Activated T-cell treated with anti-CD3 and anti-CD28 coated beads, Interleukin-2, amount 50 U/mL, for 48 hours (primary cell): Measurements from ENCODE around the gene TYW1.
A peak's percentile ranks its signal among the peaks of the same experiment; 100 is the strongest.
"Not testable (repeated sequence)": the region's sequence is repeated elsewhere in the genome, so short reads cannot be mapped to it uniquely, and the experiment has no call there.

Experiments
- DNase-seq, 2 experiments: peaks; one replicate each; pipeline ENCODE4 v3.0.0-alpha.2; 2020

TYW1 gene

DNA sequence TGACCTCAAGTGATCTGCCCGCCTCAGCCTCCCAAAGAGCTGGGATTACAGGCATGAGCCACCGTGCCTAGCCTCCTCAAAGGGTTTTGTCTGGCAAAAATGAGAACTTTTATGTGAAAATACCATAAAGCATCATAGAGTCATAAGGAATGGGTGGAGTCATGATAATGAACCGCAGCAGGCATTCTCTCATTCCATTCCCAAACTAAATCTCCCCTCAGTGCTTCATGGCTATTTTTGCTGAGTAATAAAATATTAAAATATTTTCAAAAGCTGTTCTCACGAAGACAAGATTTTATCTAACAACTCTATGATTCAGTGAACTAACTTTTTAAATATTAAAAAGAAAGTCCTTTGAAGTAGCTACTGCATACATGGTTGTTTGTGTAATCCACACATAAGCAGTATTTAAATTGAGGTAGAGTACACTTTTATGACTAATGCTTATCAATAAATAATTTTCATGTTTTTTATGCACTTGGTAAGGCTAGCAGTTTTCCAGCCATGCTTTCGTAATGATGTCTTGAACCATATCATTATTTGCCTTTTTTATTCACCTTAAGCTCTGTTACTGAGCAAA is 195.6 kb downstream of the TYW1 start:
- DNase-seq: not testable (repeated sequence)

DNA sequence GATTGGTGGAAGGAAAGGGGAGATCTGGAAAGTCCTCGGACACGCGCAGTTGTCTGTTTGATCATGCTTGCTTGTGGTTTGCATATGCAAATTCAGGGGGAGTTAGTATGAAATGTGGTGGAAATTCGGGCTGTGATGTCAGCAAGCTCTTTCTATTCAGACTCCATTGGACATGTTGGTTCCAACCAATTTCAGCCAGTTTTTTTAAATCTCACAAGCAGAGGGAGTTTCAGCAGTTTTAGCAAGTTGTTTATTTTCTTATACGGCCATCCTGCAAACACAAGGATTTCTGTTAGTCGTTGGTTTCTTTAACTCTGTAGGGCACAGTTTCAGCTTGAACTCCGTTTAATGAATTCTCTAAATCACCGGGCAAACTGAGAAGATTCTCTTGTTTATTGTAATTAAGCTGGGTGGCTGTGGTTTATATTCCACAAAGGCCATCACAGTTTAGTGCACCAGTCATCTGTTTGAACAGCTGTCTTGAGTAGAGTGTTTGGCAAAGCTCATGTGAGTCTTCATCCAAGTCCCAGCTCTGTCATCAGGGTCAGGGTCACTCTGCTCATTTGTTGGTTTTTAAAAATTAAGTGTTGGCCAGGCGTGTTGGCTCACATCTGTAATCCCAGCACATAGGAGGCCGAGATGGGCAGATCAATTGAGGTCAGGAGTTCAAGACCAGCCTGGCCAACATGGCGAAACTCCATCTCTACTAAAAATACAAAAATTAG is 196.4 kb downstream of the TYW1 start:
- not testable (repeated sequence) for DNase-seq

DNA sequence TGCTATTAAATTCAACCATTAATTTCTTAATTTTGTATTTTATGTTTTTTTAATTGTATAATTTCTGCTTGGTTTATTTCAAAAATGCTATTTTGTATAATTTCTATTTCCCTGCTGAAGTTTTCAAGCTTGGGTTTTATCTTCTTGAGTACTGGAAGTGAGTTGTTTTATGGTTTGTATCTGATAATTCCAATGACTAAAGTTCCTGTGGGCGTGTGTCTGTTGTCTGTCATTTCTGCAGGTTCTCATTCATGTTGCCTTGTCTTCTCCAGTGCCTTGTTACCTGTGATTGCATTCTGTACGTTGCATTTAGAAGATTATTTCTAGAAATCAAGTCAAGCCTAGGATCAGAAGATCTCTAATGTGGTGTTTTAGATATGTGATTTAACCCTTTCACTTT is 199.5 kb downstream of the TYW1 start:
- not testable (repeated sequence) for DNase-seq

DNA sequence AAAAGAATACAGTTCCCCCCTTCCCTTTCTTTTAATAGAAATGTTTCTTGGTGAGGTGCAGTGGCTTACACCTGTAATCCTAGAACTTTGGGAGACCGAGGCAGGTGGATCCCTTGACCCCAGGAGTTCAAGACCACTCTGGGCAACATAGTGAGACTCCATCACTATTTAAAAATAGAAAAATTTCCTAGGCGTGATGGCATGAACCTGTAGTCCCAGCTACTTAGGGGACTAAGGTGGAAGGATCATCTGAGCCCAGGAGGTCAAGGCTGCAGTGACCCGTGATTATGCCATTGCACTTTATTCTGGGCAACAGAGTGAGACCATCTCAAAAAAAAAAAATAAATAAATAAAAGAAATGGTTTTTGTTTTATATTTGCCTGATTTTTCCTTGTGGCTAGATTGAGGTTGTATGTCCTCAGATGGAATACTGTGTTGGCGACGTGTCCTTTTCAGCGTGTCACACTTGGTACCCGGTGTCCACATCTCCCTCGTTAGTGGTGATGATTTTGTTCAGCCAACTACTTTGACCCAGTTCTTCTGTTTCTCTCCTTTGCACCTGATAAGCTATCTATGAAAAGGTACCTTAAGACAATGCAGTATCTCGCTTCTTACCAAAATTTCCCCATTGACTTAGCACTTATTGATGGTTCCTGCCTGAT is 202.4 kb downstream of the TYW1 start:
- DNase-seq: not testable (repeated sequence)

DNA sequence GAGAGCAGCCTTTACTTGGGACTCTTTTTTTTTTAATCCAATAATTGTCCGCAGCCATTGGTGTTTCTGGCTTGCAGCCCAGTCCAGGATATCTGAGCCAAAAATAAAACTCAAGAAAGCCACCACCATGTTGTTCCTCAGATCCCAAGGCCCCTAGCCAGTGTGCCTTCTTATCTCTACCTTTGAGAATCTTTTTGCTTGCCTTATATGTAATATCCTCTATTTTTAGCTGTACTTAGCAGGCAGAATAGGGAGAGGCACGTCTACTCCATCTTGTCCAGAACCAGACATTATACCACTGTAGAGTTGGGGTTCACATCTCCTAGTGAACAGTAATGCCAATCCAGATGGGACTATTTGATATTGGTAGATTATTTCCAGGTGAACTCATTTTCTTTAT is 209.1 kb downstream of the TYW1 start:
- DNase-seq: not testable (repeated sequence)

DNA sequence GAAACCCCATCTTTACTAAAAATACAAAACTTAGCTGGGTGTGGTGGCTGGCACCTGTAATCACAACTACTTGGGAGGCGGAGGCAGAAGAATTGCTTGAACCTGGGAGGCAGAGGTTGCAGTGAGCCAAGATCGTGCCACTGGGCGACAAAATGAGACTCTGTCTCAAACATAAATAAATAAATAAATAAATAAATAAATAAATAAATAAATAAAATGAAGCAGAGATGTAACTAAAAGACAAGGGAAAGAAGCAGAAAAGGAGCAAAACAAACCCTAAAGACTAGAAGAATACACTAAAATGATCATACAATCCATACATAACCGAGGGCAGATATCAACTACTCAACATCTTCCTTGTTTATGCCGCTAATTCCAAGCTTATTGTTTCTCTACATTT is 209.8 kb downstream of the TYW1 start:
- DNase-seq: no peak

DNA sequence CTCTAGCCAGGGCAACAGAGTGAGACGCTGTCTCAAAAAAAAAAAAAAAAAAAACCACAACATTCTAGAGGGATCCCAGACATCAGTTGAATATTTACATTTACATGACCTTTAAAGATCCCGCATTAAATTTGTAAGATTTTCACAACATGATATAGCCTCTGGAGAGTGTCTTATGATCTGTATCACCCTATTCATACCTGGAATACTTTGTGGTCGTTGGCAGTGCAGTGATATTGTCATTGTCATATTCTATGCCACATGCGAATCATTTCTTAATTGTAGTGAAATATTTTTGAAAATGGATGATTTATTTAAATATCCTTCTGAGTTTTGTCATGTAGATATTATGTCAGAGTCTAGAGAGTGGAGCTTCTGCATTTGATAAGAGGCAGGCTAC is 212.0 kb downstream of the TYW1 start:
- not testable (repeated sequence) for DNase-seq

DNA sequence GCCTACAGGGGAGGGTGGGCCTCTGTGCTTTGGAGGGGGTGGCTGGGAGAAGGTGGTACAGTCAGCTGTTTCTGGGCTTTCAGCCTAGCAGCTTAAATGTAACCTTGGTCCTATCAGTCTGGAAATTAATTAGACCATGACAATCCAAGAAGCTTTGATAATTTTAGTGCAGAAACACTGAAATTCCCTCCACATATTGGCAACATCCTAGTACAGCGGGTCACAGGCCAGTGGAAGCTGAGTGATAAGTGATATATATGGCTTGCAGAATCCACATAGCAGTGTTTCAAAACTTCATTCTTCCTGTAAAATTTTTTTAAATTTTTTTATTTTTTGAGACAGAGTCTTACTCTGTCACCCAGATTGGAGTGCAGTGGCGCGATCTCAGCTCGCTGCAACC is 212.6 kb downstream of the TYW1 start:
- DNase-seq: no peak

DNA sequence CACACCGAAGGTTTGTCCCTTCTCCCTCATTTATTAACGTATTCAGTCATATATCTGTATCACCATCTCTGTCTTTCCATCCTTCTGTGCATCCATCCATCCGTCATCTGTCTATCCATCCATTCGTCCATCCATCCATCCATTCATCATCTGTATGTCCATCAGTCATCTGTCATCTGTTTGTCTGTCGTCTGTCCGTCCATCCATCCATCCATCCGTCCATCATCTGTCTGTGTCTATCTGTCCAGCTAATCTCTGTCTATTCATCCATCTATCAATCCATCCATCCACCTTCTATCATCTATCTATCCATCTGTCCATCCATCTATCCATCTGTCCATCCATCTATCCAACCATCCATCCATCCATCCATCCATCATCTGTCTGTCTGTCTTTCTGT is 213.9 kb downstream of the TYW1 start:
- DNase-seq: no peak

DNA sequence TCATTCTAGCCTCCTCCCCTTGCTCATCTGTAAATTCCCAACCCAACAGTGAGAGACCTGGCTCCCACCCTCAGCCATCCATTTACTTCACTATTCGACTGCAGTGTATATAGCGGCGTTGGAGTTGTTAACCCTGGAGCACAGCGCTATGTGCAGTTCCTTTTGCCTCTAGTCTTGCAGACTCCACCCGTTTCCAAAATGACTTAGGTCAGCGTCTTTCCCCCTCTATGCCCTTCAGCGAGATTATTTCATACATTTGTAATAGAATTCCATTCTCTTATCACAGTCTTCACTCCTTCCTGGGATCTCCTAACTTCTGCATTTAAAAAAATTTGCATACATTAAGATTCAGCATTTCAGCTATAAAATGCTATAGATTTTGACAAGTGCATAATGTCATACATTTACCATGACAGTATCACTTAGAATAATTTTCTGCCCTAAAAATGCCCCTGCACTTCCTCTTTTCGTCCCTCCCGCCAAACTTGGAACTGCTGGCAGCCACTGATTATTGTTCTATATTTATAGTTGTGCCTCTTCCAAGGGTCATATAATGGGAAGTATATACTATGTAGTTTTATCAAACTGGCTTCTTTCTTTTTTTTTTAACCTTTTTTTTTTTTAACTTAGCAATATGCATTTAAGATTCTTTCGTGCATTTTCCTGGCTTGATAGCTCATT is 215.2 kb downstream of the TYW1 start:
- DNase-seq: not testable (repeated sequence)

DNA sequence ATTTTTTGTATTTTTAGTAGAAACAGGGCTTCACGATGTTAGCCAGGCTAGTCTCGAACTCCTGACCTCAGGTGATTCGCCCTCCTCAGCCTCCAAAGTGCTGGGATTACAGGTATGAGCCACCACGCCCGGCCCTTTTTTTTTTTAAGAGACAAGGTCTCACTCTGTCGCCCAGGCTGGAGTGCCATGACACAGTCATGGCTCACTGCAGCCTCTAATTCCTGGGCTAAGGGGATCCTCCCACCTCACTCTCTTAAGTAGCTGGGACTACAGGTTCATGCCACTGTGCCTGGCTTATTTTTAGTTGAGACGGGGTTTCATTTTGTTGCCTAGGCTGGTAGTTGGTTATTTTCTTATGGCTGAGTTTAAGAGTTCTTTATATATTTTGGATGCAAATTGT is 216.4 kb downstream of the TYW1 start:
- DNase-seq: not testable (repeated sequence)

DNA sequence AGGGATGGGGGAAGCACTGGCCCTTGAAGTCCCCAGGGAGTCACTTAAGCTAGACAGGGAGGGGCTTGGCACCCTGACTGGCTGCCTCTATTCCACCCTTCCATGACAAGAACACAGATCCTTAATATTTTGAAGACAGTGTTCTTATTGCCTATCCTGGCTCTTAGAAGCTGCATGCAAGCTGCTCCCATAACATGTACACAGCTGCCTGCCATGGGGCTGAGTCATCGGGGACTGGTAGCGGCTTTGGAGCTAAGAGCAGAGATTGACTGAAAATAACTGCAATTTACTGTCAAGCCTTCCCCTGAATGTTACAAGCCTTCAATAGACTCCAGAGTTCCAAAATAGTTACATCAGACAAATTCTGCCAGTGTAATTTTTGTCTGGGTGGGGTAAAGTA is 226.9 kb downstream of the TYW1 start:
- DNase-seq: not testable (repeated sequence)

DNA sequence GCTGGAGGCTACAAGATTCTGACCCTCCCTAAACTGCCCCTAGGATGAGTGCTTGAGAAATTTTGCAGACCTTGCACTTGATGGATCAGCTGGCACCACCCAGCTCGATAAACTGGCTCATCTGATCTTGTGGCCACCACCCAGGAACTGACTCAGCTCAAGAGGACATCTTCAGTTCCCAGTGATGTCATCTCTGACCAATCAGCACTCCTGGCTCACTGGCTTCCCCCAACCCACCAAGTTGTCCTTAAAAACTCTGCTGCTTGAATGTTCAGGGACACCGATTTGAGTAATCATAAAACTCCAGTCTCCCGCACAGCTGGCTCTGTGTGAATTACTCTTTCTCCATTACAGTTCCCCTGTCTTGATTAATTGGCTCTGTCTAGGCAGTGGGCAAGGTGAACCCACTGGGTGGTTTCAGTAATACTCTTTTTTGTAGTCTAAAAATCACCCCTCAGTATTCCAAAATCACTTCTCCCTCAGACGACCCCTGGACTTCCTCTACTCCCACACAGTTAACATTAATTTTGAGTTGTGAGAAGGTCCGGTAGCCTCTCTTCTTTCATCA is 229.8 kb downstream of the TYW1 start:
- DNase-seq: peak; percentile 27 to 28

DNA sequence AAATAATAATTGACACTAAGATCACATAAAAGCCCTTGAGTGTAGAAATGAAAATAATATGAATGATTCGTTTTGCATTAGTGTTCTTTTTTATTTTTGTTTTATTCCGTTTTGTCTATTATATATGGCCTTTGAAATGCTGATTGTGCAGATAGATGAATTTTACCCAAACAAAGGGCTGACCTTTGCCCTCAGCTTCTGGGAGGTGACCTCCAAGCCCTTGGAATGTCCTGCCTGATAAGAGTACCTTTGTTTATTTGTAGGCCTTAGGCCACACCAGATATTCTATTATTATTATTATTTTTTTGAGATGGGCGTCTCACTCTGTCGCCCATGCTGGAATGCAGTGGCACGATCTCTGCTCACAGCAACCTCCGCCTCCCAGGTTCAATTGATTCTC is 230.3 kb downstream of the TYW1 start:
- not testable (repeated sequence) for DNase-seq

DNA sequence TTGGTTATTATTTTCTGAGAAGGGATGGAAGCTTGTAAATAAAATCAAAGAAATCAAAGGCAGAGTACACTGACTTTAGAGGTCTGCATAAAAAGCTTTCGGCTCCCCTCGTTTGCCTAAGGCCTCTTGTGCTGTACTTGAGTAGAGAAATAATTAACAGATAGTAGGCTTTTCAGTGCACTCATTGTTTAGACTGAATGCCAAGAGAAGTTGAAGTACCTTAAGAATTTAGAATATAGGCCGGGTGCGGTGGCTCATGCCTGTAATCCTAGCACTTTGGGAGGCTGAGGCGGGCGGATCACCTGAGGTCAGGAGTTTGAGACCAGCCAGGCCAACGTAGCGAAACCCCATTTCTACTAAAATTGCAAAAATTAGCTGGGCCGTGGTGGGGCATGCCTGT is 232.4 kb downstream of the TYW1 start:
- not testable (repeated sequence) for DNase-seq

DNA sequence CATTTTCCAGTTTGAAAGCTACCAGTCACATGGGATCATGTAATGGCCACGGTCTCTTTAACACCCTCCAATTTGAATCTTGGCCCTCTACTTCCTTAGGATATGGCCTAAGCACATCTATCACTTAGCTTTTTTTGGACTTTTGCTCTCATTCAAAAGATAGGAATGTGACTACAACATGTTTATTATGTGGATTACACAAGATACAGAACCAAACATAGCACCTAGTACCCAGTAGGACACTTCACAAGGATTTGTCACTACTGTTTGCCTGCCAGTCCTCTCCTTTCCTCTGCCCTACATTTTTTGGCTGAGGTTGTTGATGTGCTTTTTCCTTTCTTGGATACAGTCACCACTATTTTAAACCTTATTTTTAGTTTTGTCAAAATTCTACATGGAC is 233.4 kb downstream of the TYW1 start:
- not testable (repeated sequence) for DNase-seq

DNA sequence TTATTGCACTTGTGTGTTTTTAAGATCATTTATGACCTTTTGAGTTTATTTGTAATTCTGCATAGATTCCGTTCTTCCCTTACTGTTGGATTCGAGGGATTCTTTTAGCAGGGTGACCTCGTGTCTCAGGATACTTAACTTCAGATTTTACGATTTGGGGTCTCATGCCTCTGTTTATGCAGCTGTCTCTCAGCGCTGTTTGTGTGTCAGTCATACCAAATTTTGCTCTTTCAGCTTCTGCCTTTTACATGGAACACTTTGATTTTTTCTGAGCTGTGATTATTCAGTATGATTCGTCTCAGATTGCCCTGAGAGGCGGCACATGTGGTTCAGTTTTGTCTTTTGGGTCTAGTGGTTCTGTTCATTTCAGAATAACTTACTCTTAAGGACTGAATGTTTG is 236.9 kb downstream of the TYW1 start:
- not testable (repeated sequence) for DNase-seq

DNA sequence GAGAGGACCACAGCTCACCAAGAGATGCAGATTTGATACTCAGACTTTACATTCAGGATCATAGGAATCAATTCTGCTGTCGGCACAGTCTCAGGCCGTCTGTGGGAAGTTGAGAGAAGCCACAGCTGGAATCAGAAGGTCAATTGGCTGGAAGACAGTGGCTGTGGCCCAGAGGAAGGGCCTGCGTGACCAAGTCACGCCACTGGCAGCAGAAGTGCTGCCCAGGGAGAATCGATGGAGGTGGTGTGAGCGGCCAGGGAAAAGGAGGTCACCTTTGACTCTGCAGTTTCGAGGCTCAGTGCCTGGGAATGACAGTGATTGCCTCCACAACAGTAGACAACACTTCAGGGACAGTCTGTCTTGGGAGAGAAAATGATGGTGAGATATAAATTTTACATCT is 239.6 kb downstream of the TYW1 start:
- DNase-seq: not testable (repeated sequence)

DNA sequence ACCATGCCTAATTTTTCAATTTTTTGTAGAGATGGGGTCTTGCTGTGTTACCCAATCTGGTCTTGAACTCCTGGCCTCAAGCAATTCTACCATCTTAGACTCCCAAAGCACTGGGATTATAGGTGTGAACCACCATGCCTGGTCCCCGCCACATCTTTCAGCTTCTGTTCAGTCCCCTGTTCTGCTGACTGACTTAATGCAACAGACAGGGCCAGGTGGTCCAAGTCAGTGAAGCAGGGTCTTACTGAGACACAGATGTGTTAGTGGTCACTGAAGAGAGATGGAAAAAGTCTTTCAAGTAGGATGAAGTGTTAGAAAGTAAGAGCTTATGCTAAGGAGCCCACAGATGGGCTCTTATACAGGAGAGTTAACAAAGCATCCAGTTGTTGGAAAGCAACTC is 246.2 kb downstream of the TYW1 start:
- not testable (repeated sequence) for DNase-seq

DNA sequence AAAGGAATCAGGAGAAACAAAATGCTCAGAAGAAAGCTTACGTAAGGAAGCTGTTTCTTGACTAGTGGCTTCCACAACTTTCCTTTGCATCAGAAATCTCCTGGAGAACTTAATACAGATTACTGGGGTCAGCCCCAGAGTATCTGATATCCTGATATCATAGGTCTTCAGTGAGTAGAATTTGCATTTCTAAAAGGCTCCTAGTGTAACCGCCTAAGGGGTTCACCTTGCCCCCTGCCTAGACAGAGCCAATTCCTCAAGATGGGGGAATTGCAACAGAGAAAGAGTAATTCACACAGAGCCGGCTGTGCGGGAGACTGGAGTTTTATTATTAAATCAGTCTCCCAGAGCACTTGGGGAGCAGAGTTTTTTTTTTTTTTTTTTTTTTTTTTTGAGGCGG is 251.7 kb downstream of the TYW1 start:
- not testable (repeated sequence) for DNase-seq

DNA sequence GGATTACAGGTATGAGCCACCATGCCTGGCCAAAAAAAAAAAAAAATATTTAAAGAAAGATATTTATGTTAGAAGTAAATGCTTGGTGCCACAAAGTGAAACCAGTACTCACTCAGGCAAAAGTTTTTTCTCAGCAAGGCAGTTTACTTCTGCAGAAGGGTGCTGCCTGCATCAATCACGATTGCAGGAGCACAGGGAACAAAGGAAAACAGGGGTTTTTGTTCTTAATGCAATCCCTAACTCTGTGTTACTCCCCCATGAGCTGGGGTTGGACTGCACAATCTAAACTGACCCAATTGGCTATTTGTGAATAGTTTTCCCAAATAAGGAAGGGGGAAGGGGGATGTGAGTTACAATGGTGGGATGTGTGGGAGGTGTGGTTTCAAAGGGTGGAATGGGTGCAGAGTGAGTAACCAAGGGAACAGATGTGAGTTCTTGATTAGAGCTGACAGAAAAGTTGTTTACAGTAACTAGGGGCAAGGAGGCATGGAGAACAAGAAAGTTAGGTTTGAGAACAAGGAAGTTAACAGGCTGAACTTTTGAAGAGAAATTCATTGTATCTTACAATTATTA is 255.4 kb downstream of the TYW1 start:
- no peak for DNase-seq

DNA sequence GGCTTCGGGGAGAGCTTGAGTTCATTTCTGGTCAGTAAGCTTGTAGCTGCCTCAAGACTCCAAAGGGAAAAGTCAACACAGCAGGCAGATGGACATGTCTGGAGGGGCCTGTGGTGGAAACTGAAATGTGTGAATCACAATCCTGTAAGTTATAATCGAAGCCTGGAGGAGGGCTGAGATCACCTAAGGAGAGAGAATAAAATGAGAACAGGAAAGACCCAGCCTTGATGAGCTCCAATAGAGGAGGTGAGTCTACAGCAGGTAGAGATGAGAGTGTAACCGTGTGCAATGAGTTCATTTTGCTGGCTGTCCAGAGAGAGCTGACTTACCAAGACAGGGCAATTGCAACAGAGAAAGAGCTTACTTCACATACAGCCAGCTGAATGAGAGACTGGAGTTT is 258.4 kb downstream of the TYW1 start:
- not testable (repeated sequence) for DNase-seq

DNA sequence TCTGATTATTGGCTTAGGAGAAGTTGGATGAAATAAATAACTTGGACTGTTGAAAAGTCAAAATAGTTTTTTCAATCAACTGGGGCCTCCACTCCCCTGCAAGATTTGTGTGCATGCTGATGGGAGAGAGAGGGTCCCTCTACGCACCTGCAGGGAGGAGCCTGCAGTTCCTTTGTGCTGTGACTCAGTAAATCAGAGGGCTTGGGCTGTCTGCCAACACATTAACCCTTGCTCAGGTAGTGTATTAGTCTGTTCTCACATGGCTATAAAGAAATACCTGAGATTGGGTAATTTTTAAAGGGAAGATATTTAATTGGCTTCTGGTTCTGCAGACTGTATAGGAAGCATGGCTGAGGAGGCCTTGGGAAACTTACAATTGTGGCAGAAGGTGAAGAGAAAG is 261.1 kb downstream of the TYW1 start:
- DNase-seq: not testable (repeated sequence)
